GM10266 (cell line): ENCODE data around the gene ANO6.
"Not testable (repeated sequence)": the region's sequence is repeated elsewhere in the genome, so short reads cannot be mapped to it uniquely, and the experiment has no call there.

Source experiments
- DNase-seq: peaks from one replicate; pipeline ENCODE4 v3.0.0; 2012; ENCODE audit errors: extremely low spot score
- CTCF ChIP-seq: IDR thresholded peaks from 2 replicates; pipeline ENCODE4 v1.5.1; 2012; ENCODE audit warnings: mild to moderate bottlenecking, low read depth; ENCODE audit not compliant: control insufficient read depth, insufficient read depth; ENCODE audit errors: missing control alignments

Gene ANO6

GRCh38 chr12:45215419-45216229 lies at the start of gene ANO6:
Gene ANO6 (plus strand): TSS chr12:45216095. CDS start chr12:45216322, 227 bp downstream.
- TF ChIP-seq CTCF = peak; percentile 57
- peak; percentile 76 for DNase-seq

DNA sequence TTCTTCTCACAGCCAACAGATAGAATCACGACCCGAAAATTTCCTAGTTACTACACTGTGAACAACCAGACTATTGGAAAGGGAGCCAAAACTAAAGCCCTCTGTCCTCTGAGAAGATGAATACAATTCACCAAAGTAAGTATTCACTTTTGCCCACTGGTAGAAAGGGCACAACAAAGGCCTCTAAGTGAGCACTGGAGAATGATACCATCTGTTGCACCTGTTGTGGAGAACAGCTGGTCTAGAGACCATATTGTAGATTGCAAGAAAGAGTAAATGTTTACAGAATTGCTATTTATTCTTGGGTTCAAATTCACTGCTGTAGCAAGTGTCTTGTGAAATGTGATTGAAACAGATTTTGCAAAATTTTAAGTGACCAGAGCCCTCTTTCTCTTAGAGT lies 46.9 kb upstream of the ANO6 start:
- TF ChIP-seq CTCF = no peak
- DNase-seq = no peak

DNA sequence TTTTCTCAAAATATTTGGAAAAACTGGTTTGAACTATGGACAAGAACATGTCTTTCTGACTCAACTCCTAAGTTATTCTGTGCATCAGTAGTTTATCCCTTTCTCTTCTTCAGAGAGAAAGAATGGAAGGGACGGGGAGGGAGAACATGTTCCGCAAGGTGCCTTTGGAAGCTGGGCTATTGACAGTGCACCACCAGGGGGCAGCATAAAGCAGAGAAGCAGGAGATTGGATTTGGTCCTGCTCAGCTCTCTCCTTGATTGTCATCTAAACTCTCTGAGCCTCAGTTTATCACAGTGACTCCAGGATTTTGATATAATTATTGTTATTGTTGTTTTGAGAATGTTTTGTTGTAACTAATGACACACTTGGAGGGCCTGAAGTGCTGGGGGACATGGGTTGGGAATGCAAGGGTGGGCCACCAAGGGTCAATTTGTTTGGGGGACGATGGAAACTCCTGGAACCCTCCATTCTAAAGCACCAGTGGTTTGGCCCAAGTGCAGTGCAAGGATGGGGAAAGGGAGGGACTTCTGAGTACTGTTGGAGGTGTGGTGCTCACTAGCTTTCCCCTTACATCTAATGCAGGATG lies 45.3 kb upstream of the ANO6 start:
- TF ChIP-seq CTCF = peak; percentile 95
- peak; percentile 78 for DNase-seq

- DNase-seq = not testable (repeated sequence)
Observed at GRCh38 chr12:45173293-45173692, 42.6 kb upstream of the ANO6 start.

DNA sequence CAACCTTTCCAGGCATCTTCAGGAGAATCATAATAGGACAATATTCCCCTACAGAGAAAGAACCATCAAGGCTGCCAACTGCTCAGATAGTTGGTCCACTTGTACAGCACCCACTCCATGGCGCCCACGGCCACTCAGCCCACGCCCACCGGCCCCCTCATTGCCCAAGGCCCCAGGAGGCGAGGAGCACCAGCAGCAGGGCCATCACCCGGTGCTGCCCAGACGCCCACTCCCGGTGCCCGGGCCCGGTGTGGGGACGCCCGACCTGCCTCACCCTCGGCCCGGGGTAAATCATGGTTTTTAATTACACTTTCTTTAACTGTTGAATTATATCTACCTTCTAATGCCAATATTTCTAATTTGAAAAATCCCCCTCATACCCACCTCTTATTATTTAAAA lies 41.3 kb upstream of the ANO6 start:
- no peak for DNase-seq
- no peak for TF ChIP-seq CTCF

GRCh38 chr12:45178771-45179170 lies 37.1 kb upstream of the ANO6 start:
- no peak for TF ChIP-seq CTCF
- DNase-seq = no peak

DNA sequence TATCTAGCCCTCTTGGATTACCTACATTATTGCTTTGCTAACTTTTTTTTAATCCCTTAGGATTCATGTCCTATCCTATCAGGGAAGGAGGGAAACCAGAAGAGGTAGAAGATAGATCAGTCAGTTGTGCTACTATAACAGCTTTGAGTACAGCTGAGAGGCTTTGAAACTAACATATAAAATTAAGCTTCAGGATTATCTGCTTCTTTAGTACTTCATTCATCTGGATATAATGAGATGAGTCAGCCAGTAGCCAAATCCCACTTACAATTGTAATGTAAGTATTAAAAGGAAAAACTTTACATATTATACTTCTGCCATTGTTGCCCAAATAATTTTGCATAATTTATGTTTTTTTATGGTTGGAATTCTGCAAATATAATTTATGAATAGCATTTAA lies 33.4 kb upstream of the ANO6 start:
- no peak for DNase-seq
- TF ChIP-seq CTCF = no peak
